ENCODE results near the gene MCTP1. TPM values are rescaled to one million over a fixed set of nuclear protein-coding genes. Genes with fewer than 3 reads are reported as not detected.

Gene MCTP1
- total and polyA plus RNA-seq, 2 of the 8 experiments (the other 6 are each of a cell fraction or from before 2014, with no cell fraction given) = 0.56 to 3.4 TPM

DNA sequence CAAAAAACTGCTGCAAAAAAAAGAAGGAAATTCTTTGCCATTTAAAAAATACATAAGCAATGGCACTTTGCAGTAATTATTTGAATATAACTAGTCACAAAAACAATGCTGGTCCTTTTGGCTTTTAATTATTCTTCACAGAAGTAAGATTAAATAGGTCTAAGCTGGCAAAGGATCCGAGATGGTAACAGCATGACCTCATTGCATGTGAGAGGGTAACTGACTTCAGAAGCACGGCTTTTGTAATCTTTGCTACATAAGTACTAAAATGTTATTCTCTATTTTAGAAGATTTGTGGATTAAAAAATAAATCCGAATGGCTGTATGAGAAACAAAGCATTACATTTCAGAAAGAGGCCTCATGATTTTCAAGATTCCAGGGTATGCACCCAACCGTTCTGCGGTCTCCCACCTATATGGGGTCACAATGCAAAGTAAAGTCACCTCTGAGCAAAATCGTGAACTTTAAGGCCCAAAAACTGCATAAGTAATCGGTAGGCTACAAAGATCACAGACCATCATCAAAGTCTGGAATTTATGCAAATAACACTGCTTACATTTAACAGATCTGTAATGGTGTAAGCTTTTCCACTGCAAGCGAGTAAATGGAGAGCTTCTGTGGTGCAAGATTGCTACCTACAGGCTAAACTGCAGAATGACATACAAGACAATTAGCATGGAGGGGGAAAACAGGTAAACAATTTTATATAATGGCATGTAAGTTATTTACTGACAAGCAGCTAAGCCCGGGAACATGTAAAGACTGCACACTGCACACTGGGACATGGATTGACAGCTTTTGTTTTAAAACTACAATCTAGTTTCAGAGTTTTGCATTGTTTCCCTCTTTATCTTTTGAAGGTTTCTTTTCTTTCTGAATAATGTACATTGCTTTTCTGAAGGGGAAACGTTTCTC lies 434.8 kb downstream of the MCTP1 start:
- no peak overlapping the region for H2AFZ ChIP-seq (ENCODE audit: low read length)
- CTCF ChIA-PET (ENCODE audit: partially characterized antibody) = interaction anchor here (0.6 to 2.4 kb wide), 31 partner anchors 8 to 1941 kb away, joined by 3 to 19 read pairs (median 4); no protein-coding TSS in a partner anchor
- FAIRE-seq = peak; percentile 99
- TF ChIP-seq, protein P1, sequence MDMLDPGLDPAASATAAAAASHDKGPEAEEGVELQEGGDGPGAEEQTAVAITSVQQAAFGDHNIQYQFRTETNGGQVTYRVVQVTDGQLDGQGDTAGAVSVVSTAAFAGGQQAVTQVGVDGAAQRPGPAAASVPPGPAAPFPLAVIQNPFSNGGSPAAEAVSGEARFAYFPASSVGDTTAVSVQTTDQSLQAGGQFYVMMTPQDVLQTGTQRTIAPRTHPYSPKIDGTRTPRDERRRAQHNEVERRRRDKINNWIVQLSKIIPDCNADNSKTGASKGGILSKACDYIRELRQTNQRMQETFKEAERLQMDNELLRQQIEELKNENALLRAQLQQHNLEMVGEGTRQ (IDR thresholded peaks at IDR 0.05; ENCODE audit: low read length) = no peak
- TF ChIP-seq YY1 (IDR thresholded peaks at IDR 0.05; ENCODE audit: low read depth, low read length) = peak; percentile 14; the same call in 1 of the 2 replicates
- peak; percentile 95 for TF ChIP-seq RAD21 (IDR thresholded peaks at IDR 0.05 in 1 of 2, conservative IDR thresholded peaks at IDR 0.05 in 1 of 2; ENCODE audit: low read depth in 2 of 2, low read length in 2 of 2)
- 0 out of 4 replicates have a peak, but pooled peaks of 1 of the 2 experiments have one; percentile 42 for TF ChIP-seq SIN3A (conservative IDR thresholded peaks at IDR 0.05 in 1 of 2, IDR thresholded peaks at IDR 0.05 in 1 of 2; ENCODE audit: low read depth in 1 of 2, low read length in 2 of 2)
- TF ChIP-seq JUN (IDR thresholded peaks at IDR 0.05; ENCODE audit: low read depth, low read length) = peak; percentile 23; the same call in 1 of the 2 replicates
- peak; percentile 68; the same call in 1 of the 2 replicates for TF ChIP-seq TEAD4 (IDR thresholded peaks at IDR 0.05; ENCODE audit: low read depth, low read length)
- no peak for TF ChIP-seq HDAC2 (IDR thresholded peaks at IDR 0.05; ENCODE audit: borderline replicate concordance in 1 of 2, low read depth in 2 of 2, low read length in 2 of 2)
- TF ChIP-seq JUND (IDR thresholded peaks at IDR 0.05; ENCODE audit: low read length) = peak; percentile 46; the same call in 1 of the 2 replicates
- peak; percentile 59; the same call in 1 of the 2 replicates for TF ChIP-seq CEBPB (IDR thresholded peaks at IDR 0.05; ENCODE audit: low read depth, low read length)

More for the DNA sequence above, 434.8 kb downstream of the MCTP1 start:
- Histone ChIP-seq H2BK15ac (ENCODE audit: low read length) (no peak overlapping the region), H3K23ac (ENCODE audit: insufficient read length) (no peak overlapping the region), H3K4ac (replicated peaks; ENCODE audit: insufficient read length, low read depth, low read length) (no peak overlapping the region), H3K4me2 (ENCODE audit: insufficient read depth in 1 of 2, low read depth in 2 of 2, low read length in 2 of 2) (0 out of 4 replicates have a peak overlapping the region, but pooled peaks of 1 of the 2 experiments have one; percentile 36), H3K23me2 (ENCODE audit: low read depth, low read length) (no peaks in the 10 kb centered on the region), H3K4me1 (replicated peaks in 1 of 4; ENCODE audit: control insufficient read depth in 3 of 4, insufficient read depth in 4 of 4, low read length in 3 of 4) (peaks cover 0 to 3% (median 3%) of the 10 kb centered on the region in 4 experiments; a peak in 2 of 7 replicates), H4K5ac (ENCODE audit: insufficient read length, low read depth, low read length) (no peak overlapping the region), H3K79me1 (ENCODE audit: low read depth, low read length) (no peaks in the 10 kb centered on the region), H2BK5ac (ENCODE audit: low read depth, low read length) (no peak overlapping the region), H3K56ac (replicated peaks; ENCODE audit: insufficient read length, low read depth, low read length) (no peak overlapping the region), H3K36me3 (ENCODE audit: control insufficient read depth in 2 of 4, insufficient read depth in 4 of 4, low read length in 3 of 4) (no peaks in the 10 kb centered on the region), H4K91ac (replicated peaks; ENCODE audit: insufficient read length, low read length) (no peak overlapping the region), H3K4me3 (ENCODE audit: extremely low read depth in 1 of 4, insufficient read depth in 2 of 4, low read depth in 3 of 4, low read length in 4 of 4) (no peak overlapping the region), H4K8ac (ENCODE audit: extremely low read depth, insufficient read depth, low read length) (no peak overlapping the region), H3K14ac (ENCODE audit: insufficient read length) (no peak overlapping the region), H3K79me2 (ENCODE audit: control insufficient read depth in 1 of 2, insufficient read depth in 2 of 2, low read length in 2 of 2) (no peaks in the 10 kb centered on the region), H3K27ac (ENCODE audit: low read depth, low read length) (no peak overlapping the region), H3K9me3 (ENCODE audit: insufficient read depth in 2 of 2, low read depth in 1 of 2, low read length in 1 of 2) (no peaks in the 10 kb centered on the region), H2AK5ac (ENCODE audit: low read depth, low read length) (no peak overlapping the region), H2BK12ac (ENCODE audit: low read depth, low read length) (no peak overlapping the region), H3K9ac (replicated peaks in 1 of 4; ENCODE audit: extremely low read depth in 1 of 4, low read depth in 3 of 4, low read length in 3 of 4) (no peak overlapping the region), H3K27me3 (replicated peaks in 1 of 4; ENCODE audit: control insufficient read depth in 3 of 4, extremely low read depth in 1 of 4, insufficient read depth in 3 of 4, low read length in 3 of 4) (no peaks in the 10 kb centered on the region), H2BK120ac (replicated peaks; ENCODE audit: low read depth, low read length) (no peak overlapping the region), H3K18ac (ENCODE audit: extremely low read depth, low read length) (no peak overlapping the region), H2BK20ac (ENCODE audit: low read length) (no peak overlapping the region), H4K20me1 (replicated peaks in 1 of 2; ENCODE audit: control insufficient read depth in 1 of 2, insufficient read depth in 2 of 2, low read length in 2 of 2) (no peaks in the 10 kb centered on the region)
- no peak for DNase-seq (ENCODE audit: low read depth in 1 of 2, low spot score in 2 of 2)
- POLR2A ChIA-PET (ENCODE audit: partially characterized antibody) = interaction anchor here (0.6 to 1.9 kb wide), 3 partner anchors 9 to 1027 kb away, joined by 3 to 4 read pairs (median 4); no protein-coding TSS in a partner anchor
- 34% methylated on average over 10 of the region's 10 CpGs; no CpG with 5 or more reads in 1 of the 2 experiments for WGBS, 2 experiments (ENCODE audit: extremely low coverage in 1 of 2, insufficient coverage in 1 of 2, insufficient read length in 1 of 2, insufficient replicate concordance in 2 of 2, low coverage in 1 of 2, low lambda C conversion rate in 2 of 2, missing lambda C conversion rate in 1 of 2)

All from H1 (cell line).